G401.6 (cell line): ENCODE results near the gene AGRN.

ENCODE experiments used
- FAIRE-seq: peaks from 2 replicates; lab custom pipeline; 2012; peaks lifted over from hg19 to GRCh38; lab: Jason Lieb, UNC

AGRN gene

GRCh38 chr1:1082776-1083415 lies 63.0 kb downstream of the AGRN start:
- FAIRE-seq = no peak

GRCh38 chr1:1083416-1084371 lies 63.8 kb downstream of the AGRN start:
- no peak for FAIRE-seq

GRCh38 chr1:1084372-1085170 lies 64.7 kb downstream of the AGRN start:
- no peak for FAIRE-seq

- no peak for FAIRE-seq
Measured at GRCh38 chr1:1085171-1085841, 65.4 kb downstream of the AGRN start.

GRCh38 chr1:1085911-1086841 lies 66.3 kb downstream of the AGRN start:
- FAIRE-seq = no peak

- FAIRE-seq = no peak
Measured at GRCh38 chr1:1086911-1087341, 67.0 kb downstream of the AGRN start.

GRCh38 chr1:1087351-1088028 lies 67.6 kb downstream of the AGRN start:
- no peak for FAIRE-seq

- no peak for FAIRE-seq
Measured at GRCh38 chr1:1088029-1088800, 68.3 kb downstream of the AGRN start.

GRCh38 chr1:1088801-1089680 lies 69.1 kb downstream of the AGRN start:
- no peak for FAIRE-seq

- no peak for FAIRE-seq
Measured at GRCh38 chr1:1089731-1090423, 70.0 kb downstream of the AGRN start.

- no peak for FAIRE-seq
Measured at GRCh38 chr1:1090424-1091343, 70.8 kb downstream of the AGRN start.

GRCh38 chr1:1091344-1092148 lies 71.6 kb downstream of the AGRN start:
- no peak for FAIRE-seq

GRCh38 chr1:1092149-1092855 lies 72.4 kb downstream of the AGRN start:
- no peak for FAIRE-seq

- FAIRE-seq = no peak
Measured at GRCh38 chr1:1092894-1093609, 73.1 kb downstream of the AGRN start.

- no peak for FAIRE-seq
Measured at GRCh38 chr1:1093610-1093943, 73.7 kb downstream of the AGRN start.
